GM23338 (cell line): ENCODE measurements around the gene WDHD1.

Source experiments
- CREB1 ChIP-seq: fragments of 250-450 bp; sonication (Bioruptor Pico); IDR thresholded peaks from 2 replicates; pipeline ENCODE4 v1.5.0; 2020; ENCODE audit warnings: low read depth, mild to moderate bottlenecking, moderate library complexity
- CTCF ChIP-seq, 2 experiments: fragments of 200-600 bp in 1 of 2; sonication (generic) in 1 of 2; conservative IDR thresholded peaks; 2 replicates each; pipeline versions ENCODE4 v1.5.1 to v1.6.1; 2016 to 2017; ENCODE audit warnings: antibody characterized with exemption in 2 of 2, low read depth in 2 of 2, mild to moderate bottlenecking in 2 of 2, moderate library complexity in 1 of 2
- EZH2 ChIP-seq: fragments of 200-600 bp; sonication (generic); IDR thresholded peaks from one replicate; pipeline ENCODE4 v1.8.0; 2017; ENCODE audit warnings: antibody characterized with exemption, mild to moderate bottlenecking, low read depth; ENCODE audit not compliant: unreplicated experiment
- EZH2phosphoT487 ChIP-seq: fragments of 200-600 bp; sonication (generic); IDR thresholded peaks from one replicate; pipeline ENCODE4 v1.8.1; 2018; ENCODE audit warnings: antibody characterized with exemption; ENCODE audit not compliant: unreplicated experiment
- JUNB ChIP-seq: IDR thresholded peaks from one replicate; pipeline ENCODE4 v1.6.1; 2016; ENCODE audit warnings: antibody characterized with exemption; ENCODE audit not compliant: unreplicated experiment
- POLR2AphosphoS5 ChIP-seq: IDR thresholded peaks from 2 replicates; pipeline ENCODE4 v1.6.1; 2016; ENCODE audit warnings: antibody characterized with exemption, low read depth
- REST ChIP-seq: IDR thresholded peaks from one replicate; pipeline ENCODE4 v1.6.1; 2018; ENCODE audit warnings: antibody characterized with exemption; ENCODE audit not compliant: unreplicated experiment
- STAT1 ChIP-seq: IDR thresholded peaks from one replicate; pipeline ENCODE4 v1.6.1; 2016; ENCODE audit warnings: antibody characterized with exemption; ENCODE audit not compliant: unreplicated experiment
- ZNF331 ChIP-seq: fragments of 250-450 bp; sonication (Bioruptor Pico); IDR thresholded peaks from 2 replicates; pipeline ENCODE4 v1.5.0; 2020; ENCODE audit warnings: low read depth, mild to moderate bottlenecking, moderate library complexity

- TF ChIP-seq CTCF (conservative IDR thresholded peaks at IDR 0.05; ENCODE audit: low read depth in 2 of 2) = no peak
- no peak for TF ChIP-seq POLR2AphosphoS5
- no peak for TF ChIP-seq EZH2
- TF ChIP-seq REST = no peak
- TF ChIP-seq CREB1 (CRISPR knock-in tag) = no peak
- TF ChIP-seq JUNB = no peak
- no peak for TF ChIP-seq EZH2phosphoT487
- no peak for TF ChIP-seq STAT1
- TF ChIP-seq ZNF331 = no peak
Observed at GRCh38 chr14:55053018-55053417, 26.1 kb upstream of the WDHD1 start.
